GM23338 (cell line): ENCODE data around the gene CYB5B. TPM values are rescaled to one million over a fixed set of nuclear protein-coding genes. Genes with fewer than 3 reads are reported as not detected.

Experiments
- ATAC-seq: fragments of 200-7000 bp; cut with Tn5 transposase; 3 replicates; pipeline ENCODE4 v1.9.1; 2020
- DNase-seq: peaks from one replicate; pipeline ENCODE4 v3.0.0-alpha.2; 2015; ENCODE audit warnings: low spot score
- H2AFZ ChIP-seq: fragments of 200-600 bp; sonication (generic); 2 replicates; pipeline ENCODE4 v1.8.0; 2016; ENCODE audit warnings: antibody characterized with exemption, mild to moderate bottlenecking, moderate library complexity
- H3F3A ChIP-seq: fragments of 200-600 bp; sonication (generic); replicated peaks from 2 replicates; pipeline ENCODE4 v1.8.0; 2017; ENCODE audit warnings: antibody characterized with exemption, mixed run types, low read depth
- H3K27ac ChIP-seq: fragments of 200-600 bp; sonication (generic); 2 replicates; pipeline ENCODE4 v1.6.1; 2016; ENCODE audit warnings: low read depth
- H3K27me3 ChIP-seq: fragments of 200-600 bp; sonication (generic); 2 replicates; pipeline ENCODE4 v1.8.0; 2016; ENCODE audit warnings: mild to moderate bottlenecking, mixed run types, moderate library complexity; ENCODE audit not compliant: insufficient read depth
- H3K36me3 ChIP-seq: fragments of 200-600 bp; sonication (generic); 2 replicates; pipeline ENCODE4 v1.8.0; 2016; ENCODE audit warnings: mild to moderate bottlenecking; ENCODE audit not compliant: insufficient read depth
- H3K4me1 ChIP-seq: fragments of 200-600 bp; sonication (generic); 2 replicates; pipeline ENCODE4 v1.8.0; 2016; ENCODE audit warnings: mild to moderate bottlenecking, moderate library complexity; ENCODE audit not compliant: insufficient read depth
- H3K4me2 ChIP-seq: fragments of 200-600 bp; sonication (generic); 2 replicates; pipeline ENCODE4 v1.7.1; 2017; ENCODE audit warnings: mixed run types
- H3K4me3 ChIP-seq: fragments of 200-600 bp; sonication (generic); 2 replicates; pipeline ENCODE4 v1.6.1; 2016; ENCODE audit warnings: mixed run types
- H3K79me2 ChIP-seq: fragments of 200-600 bp; sonication (generic); replicated peaks from 2 replicates; pipeline ENCODE4 v1.8.0; 2017; ENCODE audit warnings: mild to moderate bottlenecking; ENCODE audit not compliant: insufficient read depth
- H3K9me2 ChIP-seq: fragments of 200-600 bp; sonication (generic); 2 replicates; pipeline ENCODE4 v1.8.0; 2017; ENCODE audit not compliant: insufficient read depth
- H4K20me1 ChIP-seq: fragments of 200-600 bp; sonication (generic); replicated peaks from 2 replicates; pipeline ENCODE4 v1.8.0; 2017; ENCODE audit warnings: mild to moderate bottlenecking; ENCODE audit not compliant: insufficient read depth
- H3K27ac Mint-ChIP-seq: 2 replicates; pipeline ENCODE4 v1.8.0; 2020; ENCODE audit warnings: inconsistent platforms, mild to moderate bottlenecking, moderate library complexity, mixed read lengths
- H3K27me3 Mint-ChIP-seq: 3 replicates; pipeline ENCODE4 v1.8.0; 2022; ENCODE audit warnings: low read depth, mild to moderate bottlenecking, moderate library complexity, mixed read lengths, inconsistent platforms; ENCODE audit not compliant: insufficient read depth, poor library complexity
- H3K36me3 Mint-ChIP-seq: 3 replicates; pipeline ENCODE4 v1.8.0; 2021; ENCODE audit warnings: low read depth, mild to moderate bottlenecking, inconsistent platforms, moderate library complexity, mixed read lengths
- H3K4me1 Mint-ChIP-seq: 3 replicates; pipeline ENCODE4 v1.8.0; 2020; ENCODE audit warnings: mild to moderate bottlenecking, inconsistent platforms, mixed read lengths
- H3K4me3 Mint-ChIP-seq: 3 replicates; pipeline ENCODE4 v1.8.0; 2021; ENCODE audit warnings: moderate library complexity, mild to moderate bottlenecking, inconsistent platforms, mixed read lengths
- H3K9me3 Mint-ChIP-seq: 3 replicates; pipeline ENCODE4 v1.8.0; 2020; ENCODE audit warnings: moderate library complexity, mild to moderate bottlenecking, inconsistent platforms, mixed read lengths
- CTCF ChIP-seq, 2 experiments: fragments of 200-600 bp in 1 of 2; sonication (generic) in 1 of 2; conservative IDR thresholded peaks; 2 replicates each; pipeline versions ENCODE4 v1.5.1 to v1.6.1; 2016 to 2017; ENCODE audit warnings: antibody characterized with exemption in 2 of 2, low read depth in 2 of 2, mild to moderate bottlenecking in 2 of 2, moderate library complexity in 1 of 2
- ETS1 ChIP-seq: IDR thresholded peaks from 2 replicates; pipeline ENCODE4 v1.6.1; 2016; ENCODE audit warnings: antibody characterized with exemption
- EZH2 ChIP-seq: fragments of 200-600 bp; sonication (generic); IDR thresholded peaks from one replicate; pipeline ENCODE4 v1.8.0; 2017; ENCODE audit warnings: antibody characterized with exemption, mild to moderate bottlenecking, low read depth; ENCODE audit not compliant: unreplicated experiment
- JUNB ChIP-seq: IDR thresholded peaks from one replicate; pipeline ENCODE4 v1.6.1; 2016; ENCODE audit warnings: antibody characterized with exemption; ENCODE audit not compliant: unreplicated experiment
- REST ChIP-seq: IDR thresholded peaks from one replicate; pipeline ENCODE4 v1.6.1; 2018; ENCODE audit warnings: antibody characterized with exemption; ENCODE audit not compliant: unreplicated experiment
- ZNF114 ChIP-seq: fragments of 250-450 bp; sonication (Bioruptor Pico); IDR thresholded peaks from 2 replicates; pipeline ENCODE4 v1.5.0; 2020; ENCODE audit warnings: mild to moderate bottlenecking, moderate library complexity
- ZNF331 ChIP-seq: fragments of 250-450 bp; sonication (Bioruptor Pico); IDR thresholded peaks from 2 replicates; pipeline ENCODE4 v1.5.0; 2020; ENCODE audit warnings: low read depth, mild to moderate bottlenecking, moderate library complexity
- ZNF462 ChIP-seq: fragments of 250-450 bp; sonication (Bioruptor Pico); IDR thresholded peaks from 2 replicates; pipeline ENCODE4 v1.5.0; 2020; ENCODE audit warnings: mild to moderate bottlenecking, moderate library complexity
- polyA plus RNA-seq: library from polyadenylated mRNA; unstranded; fragments of >200 nt; fragmentation: Nextera tagmentation; extraction: Ambion mirVana; gene quantifications from 2 replicates; pipeline ENCODE4 v1.2.1, GENCODE V29; 2016
- total RNA-seq: library from RNA; depleted of rRNA; stranded (reverse); fragments of >200 nt; shearing (Covaris generic); gene quantifications from 2 replicates; pipeline ENCODE4 v1.2.3, GENCODE V29; 2014

Gene CYB5B
- total and polyA plus RNA-seq, 2 experiments from 2014 or later, result 72.0 to 110 TPM

- ATAC-seq (no peak), DNase-seq (no peak)
- H3K27me3 Mint-ChIP-seq, result no peaks in the 10 kb centered on the region
- Histone ChIP-seq H3K79me2 (no peaks in the 10 kb centered on the region), H3K9me2 (no peaks in the 10 kb centered on the region), H3F3A (no peaks in the 10 kb centered on the region), H3K36me3 (no peaks in the 10 kb centered on the region), H3K4me3 (no peak overlapping the region), H3K27me3 (no peaks in the 10 kb centered on the region), H3K27ac (no peak overlapping the region), H3K4me2 (no peak overlapping the region), H2AFZ (no peak overlapping the region), H4K20me1 (peaks cover 3% of the 10 kb centered on the region; the same call in 1 of the 2 replicates), H3K4me1 (peaks cover 9% of the 10 kb centered on the region; the same call in 1 of the 2 replicates)
- peaks cover 8% of the 10 kb centered on the region for H3K36me3 Mint-ChIP-seq
- no peaks in the 10 kb centered on the region for H3K4me1 Mint-ChIP-seq
- no peak overlapping the region for H3K27ac Mint-ChIP-seq
- TF ChIP-seq CTCF (conservative IDR thresholded peaks at IDR 0.05; ENCODE audit: low read depth in 2 of 2) (no peak), ZNF462 (CRISPR knock-in tag) (no peak), EZH2 (no peak), REST (no peak), ZNF114 (CRISPR knock-in tag) (no peak), ZNF331 (no peak), ETS1 (no peak), JUNB (no peak)
- no peak overlapping the region for H3K4me3 Mint-ChIP-seq
- no peaks in the 10 kb centered on the region for H3K9me3 Mint-ChIP-seq
Observed at GRCh38 chr16:69467080-69467479, 42.7 kb downstream of the CYB5B start.
